Ovary (tissue), 3 donors: ENCODE measurements around the gene PRRC2C.

ENCODE experiments used
- EP300 ChIP-seq: sonication (generic); formaldehyde crosslinking; IDR thresholded peaks from one replicate; pipeline ENCODE4 v1.6.1; 2017; ENCODE audit warnings: antibody characterized with exemption
- POLR2A ChIP-seq: fragments of 450-650 bp; IDR thresholded peaks from one replicate; pipeline ENCODE4 v1.6.1; 2017; ENCODE audit warnings: antibody characterized with exemption, mild to moderate bottlenecking, moderate library complexity
- TF ChIP-seq, protein P1 (sequence below), 3 donors: fragments of 450-650 bp in 2 of 3; fragments of 200-600 bp in 1 of 3; IDR thresholded peaks; one replicate each; pipeline versions ENCODE4 v1.5.1 to v1.8.0; 2016 to 2022; ENCODE audit warnings: antibody characterized with exemption in 3 of 3, mild to moderate bottlenecking in 1 of 3
- donor health status: DM: no; HTN: no; CAD: no.

DNA sequence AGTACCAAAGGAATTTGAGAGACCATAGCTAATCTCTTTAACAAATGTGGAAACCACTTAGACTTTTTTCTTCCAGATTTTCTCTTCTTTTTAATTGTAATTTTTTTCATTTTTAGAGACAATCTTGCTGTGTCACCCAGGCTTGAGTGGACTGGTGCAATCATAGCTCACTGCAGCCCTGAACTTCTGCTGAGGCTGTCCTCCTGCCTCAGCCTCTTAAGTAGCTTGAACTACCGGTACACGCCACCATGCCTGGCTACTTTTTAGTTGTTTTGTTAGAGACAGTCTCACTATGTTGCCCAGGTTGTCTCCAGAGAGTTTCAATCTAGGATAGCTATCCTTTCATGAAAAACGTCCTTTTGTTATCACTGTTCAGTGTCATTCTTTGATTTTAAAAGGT is 15.0 kb downstream of the PRRC2C start:
- TF ChIP-seq, protein P1, sequence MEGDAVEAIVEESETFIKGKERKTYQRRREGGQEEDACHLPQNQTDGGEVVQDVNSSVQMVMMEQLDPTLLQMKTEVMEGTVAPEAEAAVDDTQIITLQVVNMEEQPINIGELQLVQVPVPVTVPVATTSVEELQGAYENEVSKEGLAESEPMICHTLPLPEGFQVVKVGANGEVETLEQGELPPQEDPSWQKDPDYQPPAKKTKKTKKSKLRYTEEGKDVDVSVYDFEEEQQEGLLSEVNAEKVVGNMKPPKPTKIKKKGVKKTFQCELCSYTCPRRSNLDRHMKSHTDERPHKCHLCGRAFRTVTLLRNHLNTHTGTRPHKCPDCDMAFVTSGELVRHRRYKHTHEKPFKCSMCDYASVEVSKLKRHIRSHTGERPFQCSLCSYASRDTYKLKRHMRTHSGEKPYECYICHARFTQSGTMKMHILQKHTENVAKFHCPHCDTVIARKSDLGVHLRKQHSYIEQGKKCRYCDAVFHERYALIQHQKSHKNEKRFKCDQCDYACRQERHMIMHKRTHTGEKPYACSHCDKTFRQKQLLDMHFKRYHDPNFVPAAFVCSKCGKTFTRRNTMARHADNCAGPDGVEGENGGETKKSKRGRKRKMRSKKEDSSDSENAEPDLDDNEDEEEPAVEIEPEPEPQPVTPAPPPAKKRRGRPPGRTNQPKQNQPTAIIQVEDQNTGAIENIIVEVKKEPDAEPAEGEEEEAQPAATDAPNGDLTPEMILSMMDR (IDR thresholded peaks at IDR 0.05): no peak
- TF ChIP-seq POLR2A (no peak), EP300 (no peak)
